ENCODE measurements around the gene GALR1.

DNA sequence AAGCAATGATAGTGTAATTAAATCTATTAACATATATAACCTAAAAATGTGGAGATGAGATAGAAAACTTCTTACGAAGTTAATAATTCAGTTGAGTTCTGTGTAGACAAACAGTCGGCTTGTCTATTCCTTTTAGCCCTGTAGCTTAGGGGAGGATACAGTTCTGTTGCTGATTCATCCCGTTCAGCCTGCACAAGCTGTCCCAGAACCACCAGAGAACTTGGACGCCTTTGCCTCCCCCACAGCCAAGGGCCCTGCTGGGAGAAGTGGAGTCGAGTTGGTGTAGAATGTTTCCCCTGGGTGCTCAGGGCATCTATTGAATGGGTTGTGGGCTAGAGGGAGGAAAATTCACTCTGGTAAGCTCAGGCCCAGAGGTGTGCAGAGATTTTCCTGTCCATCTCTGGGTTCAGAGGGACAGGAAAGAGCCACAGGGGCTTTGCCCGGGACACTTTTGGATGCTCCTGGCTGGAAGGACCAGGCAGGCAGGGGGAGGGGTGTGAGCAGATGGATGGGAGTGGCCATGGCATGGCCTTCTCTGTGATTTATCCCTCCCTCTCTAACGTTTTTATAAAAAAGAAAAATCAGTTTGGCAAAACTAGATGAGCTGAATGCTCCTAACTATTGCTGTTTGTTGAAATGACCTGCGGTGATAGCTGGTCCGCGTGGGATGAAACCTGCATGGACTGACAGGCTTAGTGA is 42.8 kb upstream of the GALR1 start:
- TF ChIP-seq, protein P1, sequence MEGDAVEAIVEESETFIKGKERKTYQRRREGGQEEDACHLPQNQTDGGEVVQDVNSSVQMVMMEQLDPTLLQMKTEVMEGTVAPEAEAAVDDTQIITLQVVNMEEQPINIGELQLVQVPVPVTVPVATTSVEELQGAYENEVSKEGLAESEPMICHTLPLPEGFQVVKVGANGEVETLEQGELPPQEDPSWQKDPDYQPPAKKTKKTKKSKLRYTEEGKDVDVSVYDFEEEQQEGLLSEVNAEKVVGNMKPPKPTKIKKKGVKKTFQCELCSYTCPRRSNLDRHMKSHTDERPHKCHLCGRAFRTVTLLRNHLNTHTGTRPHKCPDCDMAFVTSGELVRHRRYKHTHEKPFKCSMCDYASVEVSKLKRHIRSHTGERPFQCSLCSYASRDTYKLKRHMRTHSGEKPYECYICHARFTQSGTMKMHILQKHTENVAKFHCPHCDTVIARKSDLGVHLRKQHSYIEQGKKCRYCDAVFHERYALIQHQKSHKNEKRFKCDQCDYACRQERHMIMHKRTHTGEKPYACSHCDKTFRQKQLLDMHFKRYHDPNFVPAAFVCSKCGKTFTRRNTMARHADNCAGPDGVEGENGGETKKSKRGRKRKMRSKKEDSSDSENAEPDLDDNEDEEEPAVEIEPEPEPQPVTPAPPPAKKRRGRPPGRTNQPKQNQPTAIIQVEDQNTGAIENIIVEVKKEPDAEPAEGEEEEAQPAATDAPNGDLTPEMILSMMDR (conservative IDR thresholded peaks at IDR 0.05): no peak
- no peak for TF ChIP-seq ZFX (IDR thresholded peaks at IDR 0.05)

Measured in C4-2B (cell line).